Measurements from ENCODE around the gene KIAA1755. TPM values are rescaled to one million over a fixed set of nuclear protein-coding genes. Genes with fewer than 3 reads are reported as not detected.

The KIAA1755 gene
- total RNA-seq, 2 experiments from 2014 or later, result not detected

DNA sequence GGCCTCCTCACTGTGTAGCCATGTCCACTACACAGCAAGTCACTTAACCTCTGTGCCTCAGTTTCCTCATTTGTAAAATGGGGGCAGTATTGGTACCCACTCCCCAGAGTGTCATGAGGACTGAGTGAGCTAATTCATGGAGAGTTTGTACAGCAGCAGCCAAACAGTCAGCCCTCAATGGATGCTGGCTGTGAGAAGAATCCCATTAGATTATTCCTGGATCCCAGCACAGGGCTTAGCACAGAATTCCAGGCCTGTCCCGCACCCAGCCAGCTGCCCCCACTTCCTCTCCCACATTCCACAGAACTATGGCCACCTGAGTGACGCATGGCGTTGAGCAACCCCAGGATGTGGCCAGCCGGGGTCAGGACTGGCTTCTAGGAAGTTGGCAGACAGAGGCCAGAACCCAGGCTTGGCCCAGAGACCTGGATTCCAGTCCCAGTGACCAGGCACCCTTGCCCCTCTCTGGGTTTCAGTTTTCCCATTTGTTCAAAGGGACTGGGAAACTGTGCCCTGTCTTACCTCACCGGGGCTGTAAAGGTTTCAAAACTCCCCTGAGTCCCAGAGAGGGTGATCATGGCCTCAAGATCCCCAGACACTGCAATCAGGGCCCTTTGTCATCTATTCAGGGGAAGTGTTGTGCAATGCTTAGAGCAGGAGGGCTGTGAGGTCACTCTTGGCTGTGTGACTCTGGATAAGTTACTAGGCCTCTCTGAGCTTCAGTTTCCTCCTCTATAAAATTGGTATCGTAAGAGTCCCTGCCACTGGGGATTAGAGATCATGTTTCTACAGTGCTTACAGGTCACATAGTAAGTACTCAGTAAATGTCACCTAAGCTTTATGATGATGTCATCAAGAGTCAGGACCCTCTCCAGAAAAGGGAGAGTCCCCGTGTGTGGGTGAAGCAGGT lies 92.4 kb downstream of the KIAA1755 start:
- H3K36me3 Mint-ChIP-seq (ENCODE audit: low read depth), result no peaks in the 10 kb centered on the region
- no peak overlapping the region for H3K4me3 Mint-ChIP-seq
- H3K27me3 Mint-ChIP-seq, result peaks cover 26% of the 10 kb centered on the region
- DNase-seq, result no peak
- no peak overlapping the region for H3K27ac Mint-ChIP-seq
- POLR2A ChIA-PET, result interaction anchor here (1.0 to 1.6 kb wide), 2 partner anchors 16 to 56 kb away, joined by 3 read pairs; no protein-coding TSS in a partner anchor
- CTCF ChIA-PET, result interaction anchor here (1.2 kb wide), 1 partner anchor 110 kb away, joined by 3 read pairs; no protein-coding TSS in a partner anchor
- peaks cover 30% of the 10 kb centered on the region for H3K4me1 Mint-ChIP-seq
- H3K9me3 Mint-ChIP-seq, result no peaks in the 10 kb centered on the region

- ChIA-PET POLR2A (interaction anchor here (1.0 to 1.6 kb wide), 2 partner anchors 15 to 56 kb away, joined by 3 read pairs; no protein-coding TSS in a partner anchor), CTCF (interaction anchor here (1.4 kb wide), 1 partner anchor 92 kb away, joined by 3 read pairs; no protein-coding TSS in a partner anchor)
- H3K27ac Mint-ChIP-seq, result no peak overlapping the region
- no peak for DNase-seq
- H3K27me3 Mint-ChIP-seq, result peaks cover 32% of the 10 kb centered on the region
- no peak overlapping the region for H3K4me3 Mint-ChIP-seq
- no peaks in the 10 kb centered on the region for H3K9me3 Mint-ChIP-seq
- peaks cover 30% of the 10 kb centered on the region for H3K4me1 Mint-ChIP-seq
- no peaks in the 10 kb centered on the region for H3K36me3 Mint-ChIP-seq (ENCODE audit: low read depth)
Observed at GRCh38 chr20:38167328-38167850, 93.1 kb downstream of the KIAA1755 start.

- Mint-ChIP-seq H3K36me3 (ENCODE audit: low read depth) (no peaks in the 10 kb centered on the region), H3K4me3 (no peak overlapping the region), H3K4me1 (peaks cover 30% of the 10 kb centered on the region), H3K9me3 (no peaks in the 10 kb centered on the region), H3K27me3 (peaks cover 29% of the 10 kb centered on the region), H3K27ac (no peak overlapping the region)
- CTCF ChIA-PET, result interaction anchor here (1.3 to 1.4 kb wide), 2 partner anchors 54 to 91 kb away, joined by 3 to 4 read pairs; no protein-coding TSS in a partner anchor
- DNase-seq, result no peak
- POLR2A ChIA-PET, result interaction anchor here (1.0 to 1.6 kb wide), 2 partner anchors 15 to 55 kb away, joined by 3 read pairs; no protein-coding TSS in a partner anchor
Observed at GRCh38 chr20:38166703-38167233, 93.8 kb downstream of the KIAA1755 start.

DNA sequence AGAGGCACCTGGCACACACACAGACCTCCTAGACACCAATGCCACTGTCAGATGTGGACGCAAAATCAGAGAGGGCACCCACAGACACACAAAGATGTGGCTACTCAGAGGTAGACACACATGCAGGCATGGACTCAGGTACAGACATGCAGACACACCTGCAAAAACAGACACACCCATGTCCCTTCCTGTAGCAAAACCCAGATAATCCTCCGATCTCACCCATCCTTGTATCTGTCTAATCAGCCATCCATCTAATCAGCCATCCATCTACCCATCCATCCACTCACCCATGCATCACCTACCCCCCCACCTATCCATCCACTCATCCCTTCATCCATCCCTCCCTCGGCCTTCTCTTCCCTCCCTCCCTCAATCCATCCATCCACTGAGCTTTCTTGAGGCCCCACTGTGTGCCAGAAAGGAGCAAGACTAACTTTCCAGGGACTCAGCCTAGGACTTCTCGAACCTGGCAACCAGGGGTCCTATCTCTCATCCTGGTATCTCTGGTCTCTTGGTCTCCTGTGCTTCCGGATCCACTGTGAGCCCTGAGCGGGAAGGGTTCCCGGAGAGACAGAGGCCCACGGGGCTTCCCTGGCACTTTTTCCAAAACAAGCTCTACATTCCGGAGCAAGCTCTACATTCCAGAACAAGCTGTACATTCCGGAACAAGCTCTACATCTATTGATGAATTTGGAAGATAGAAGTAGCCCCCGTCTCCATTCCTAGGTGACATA lies 94.4 kb downstream of the KIAA1755 start:
- POLR2A ChIA-PET, result interaction anchor here (1.6 kb wide), 1 partner anchor 54 kb away, joined by 3 read pairs; no protein-coding TSS in a partner anchor

DNA sequence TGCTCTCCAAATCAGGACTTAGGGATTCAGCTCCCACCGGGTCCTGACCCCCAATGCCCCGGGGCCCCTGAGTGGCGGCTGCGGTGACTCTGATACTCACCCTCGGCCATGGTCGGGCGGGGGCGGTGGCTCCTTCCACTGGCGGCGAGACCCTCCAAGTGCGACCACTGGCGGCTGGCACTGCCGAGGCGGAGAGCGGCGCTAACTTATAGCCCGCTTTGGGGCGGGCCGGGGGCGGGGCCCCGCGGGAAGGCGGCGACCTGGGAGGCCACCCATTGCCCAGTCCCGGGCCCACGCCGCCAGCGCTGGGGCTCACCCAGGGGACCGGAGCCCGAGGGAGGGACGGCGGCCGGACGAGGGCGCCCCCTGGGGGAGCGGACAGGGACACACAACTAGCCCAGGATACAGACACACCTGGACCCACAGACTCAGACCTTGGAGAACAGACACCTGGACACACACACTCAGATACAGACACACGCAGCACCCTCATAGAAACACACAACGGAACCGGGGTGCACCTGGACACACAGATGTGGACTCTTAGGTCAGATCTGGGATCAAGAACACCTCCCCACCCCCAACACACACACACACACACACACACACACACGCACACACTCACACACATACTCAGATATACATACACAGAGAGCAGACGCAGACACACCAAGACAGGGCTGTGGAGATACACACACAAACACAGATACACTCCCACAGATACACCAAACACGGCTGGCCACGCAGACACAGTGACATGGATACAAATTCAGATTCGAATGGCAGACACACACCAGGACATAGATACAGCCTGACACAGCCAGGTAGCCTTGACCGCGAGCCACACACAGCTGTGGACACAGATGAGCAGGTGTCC lies 95.2 kb downstream of the KIAA1755 start, which contains the start of gene TGM2:
TGM2 (minus strand) TSS at position 182 of the 877 bp plus-strand sequence; CDS start at position 110, 72 bp downstream.
- H3K4me1 Mint-ChIP-seq, result peaks cover 35% of the 10 kb centered on the region
- CTCF ChIA-PET, result interaction anchor here (0.6 to 1.3 kb wide), 3 partner anchors 53 to 92 kb away, joined by 4 to 6 read pairs (median 4); no protein-coding TSS in a partner anchor
- DNase-seq, result peak; percentile 61
- no peak within 1 kb of the TSS for H3K27ac Mint-ChIP-seq
- H3K27me3 Mint-ChIP-seq, result peaks cover 19% of the 10 kb centered on the region
- POLR2A ChIA-PET, result no interaction called here
- no peaks in the 10 kb centered on the region for H3K36me3 Mint-ChIP-seq (ENCODE audit: low read depth)
- no peaks in the 10 kb centered on the region for H3K9me3 Mint-ChIP-seq
- no peak within 1 kb of the TSS for H3K4me3 Mint-ChIP-seq

More for the DNA sequence above, 94.4 kb downstream of the KIAA1755 start:
- no peak for DNase-seq
- H3K9me3 Mint-ChIP-seq, result no peaks in the 10 kb centered on the region
- peaks cover 33% of the 10 kb centered on the region for H3K4me1 Mint-ChIP-seq
- peaks cover 25% of the 10 kb centered on the region for H3K27me3 Mint-ChIP-seq
- H3K36me3 Mint-ChIP-seq (ENCODE audit: low read depth), result no peaks in the 10 kb centered on the region
- no peak overlapping the region for H3K4me3 Mint-ChIP-seq
- CTCF ChIA-PET, result interaction anchor here (0.6 to 1.4 kb wide), 3 partner anchors 53 to 93 kb away, joined by 3 to 4 read pairs (median 4); no protein-coding TSS in a partner anchor
- H3K27ac Mint-ChIP-seq, result no peak overlapping the region

- Mint-ChIP-seq H3K4me1 (peaks cover 30% of the 10 kb centered on the region), H3K27me3 (peaks cover 19% of the 10 kb centered on the region), H3K36me3 (ENCODE audit: low read depth) (no peaks in the 10 kb centered on the region), H3K9me3 (no peaks in the 10 kb centered on the region), H3K4me3 (no peak overlapping the region), H3K27ac (no peak overlapping the region)
- POLR2A ChIA-PET, result no interaction called here
- CTCF ChIA-PET, result interaction anchor here (1.1 to 1.3 kb wide), 2 partner anchors 10 to 57 kb away, joined by 3 to 6 read pairs; no protein-coding TSS in a partner anchor
- DNase-seq, result no peak
Observed at GRCh38 chr20:38164624-38165088, 95.9 kb downstream of the KIAA1755 start.

- Mint-ChIP-seq H3K27ac (no peak overlapping the region), H3K4me1 (peaks cover 28% of the 10 kb centered on the region), H3K9me3 (no peaks in the 10 kb centered on the region), H3K36me3 (ENCODE audit: low read depth) (no peaks in the 10 kb centered on the region), H3K4me3 (no peak overlapping the region), H3K27me3 (peaks cover 19% of the 10 kb centered on the region)
- no peak for DNase-seq
- CTCF ChIA-PET, result interaction anchor here (1.1 to 1.3 kb wide), 3 partner anchors 9 to 106 kb away, joined by 3 to 6 read pairs (median 3); no protein-coding TSS in a partner anchor
- POLR2A ChIA-PET, result no interaction called here
Observed at GRCh38 chr20:38164069-38164468, 96.5 kb downstream of the KIAA1755 start.

- Mint-ChIP-seq H3K27me3 (peaks cover 19% of the 10 kb centered on the region), H3K9me3 (no peaks in the 10 kb centered on the region), H3K27ac (no peak overlapping the region), H3K4me1 (peaks cover 19% of the 10 kb centered on the region), H3K4me3 (no peak overlapping the region), H3K36me3 (ENCODE audit: low read depth) (no peaks in the 10 kb centered on the region)
- ChIA-PET POLR2A (no interaction called here), CTCF (interaction anchor here (0.7 to 1.3 kb wide), 3 partner anchors 8 to 105 kb away, joined by 3 to 4 read pairs (median 3); no protein-coding TSS in a partner anchor)
- no peak for DNase-seq
Observed at GRCh38 chr20:38162878-38163875, 97.4 kb downstream of the KIAA1755 start.

GRCh38 chr20:38162149-38162548 lies 98.4 kb downstream of the KIAA1755 start:
- ChIA-PET POLR2A (no interaction called here), CTCF (interaction anchor here (1.1 kb wide), 1 partner anchor 104 kb away, joined by 5 read pairs; no protein-coding TSS in a partner anchor)
- H3K27me3 Mint-ChIP-seq, result peaks cover 19% of the 10 kb centered on the region
- no peak overlapping the region for H3K4me3 Mint-ChIP-seq
- H3K36me3 Mint-ChIP-seq (ENCODE audit: low read depth), result no peaks in the 10 kb centered on the region
- no peak overlapping the region for H3K27ac Mint-ChIP-seq
- H3K9me3 Mint-ChIP-seq, result no peaks in the 10 kb centered on the region
- peaks cover 12% of the 10 kb centered on the region for H3K4me1 Mint-ChIP-seq
- no peak for DNase-seq

- DNase-seq, result no peak
- CTCF ChIA-PET, result interaction anchor here (1.1 kb wide), 2 partner anchors 60 to 104 kb away, joined by 3 to 5 read pairs; no protein-coding TSS in a partner anchor
- Mint-ChIP-seq H3K4me1 (peaks cover 12% of the 10 kb centered on the region), H3K27me3 (peaks cover 19% of the 10 kb centered on the region), H3K4me3 (no peak overlapping the region), H3K9me3 (no peaks in the 10 kb centered on the region), H3K27ac (no peak overlapping the region), H3K36me3 (ENCODE audit: low read depth) (no peaks in the 10 kb centered on the region)
- POLR2A ChIA-PET, result no interaction called here
Observed at GRCh38 chr20:38161412-38161774, 99.1 kb downstream of the KIAA1755 start.

Data from activated CD4-positive, alpha-beta memory T cell treated with anti-CD3 and anti-CD28 coated beads, Interleukin-2, amount 10 ng/mL, durations not matched to agents 7 days and 5 days (primary cell).